ENCODE results near the gene SREBF2.
A peak's percentile ranks its signal among the peaks of the same experiment; 100 is the strongest.

SREBF2 gene

DNA sequence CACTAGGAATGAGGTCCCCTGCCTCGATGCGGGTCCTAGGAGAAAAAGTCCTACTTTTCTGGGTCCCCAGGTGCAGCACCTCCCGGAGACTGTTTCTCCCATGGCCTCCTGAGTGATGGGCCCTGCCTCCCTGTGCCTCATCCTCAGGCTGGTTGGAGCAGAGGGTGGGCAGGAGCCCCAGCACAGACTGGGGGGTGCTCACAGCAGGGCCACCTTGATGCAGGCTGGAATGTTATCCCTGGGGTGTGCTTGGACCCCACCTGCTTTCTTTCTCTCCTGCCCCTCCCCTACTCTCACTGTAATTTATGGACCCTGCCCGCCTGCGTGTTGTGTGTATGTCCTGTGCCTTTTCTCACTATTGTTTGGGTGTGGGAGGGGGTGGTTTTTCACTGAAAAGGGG lies 73.9 kb downstream of the SREBF2 start:
- ATAC-seq (ENCODE audit: low read depth) = no peak
- H3K4me1 Mint-ChIP-seq = peaks cover 20% of the 10 kb centered on the region
- H3K36me3 Mint-ChIP-seq = peaks cover 12% of the 10 kb centered on the region

GRCh38 chr22:41907436-41908401 lies 74.8 kb downstream of the SREBF2 start:
- Mint-ChIP-seq H3K4me1 (peaks cover 23% of the 10 kb centered on the region), H3K27me3 (peaks cover 5% of the 10 kb centered on the region), H3K36me3 (peaks cover 12% of the 10 kb centered on the region), H3K4me3 (no peak overlapping the region), H3K9me3 (no peaks in the 10 kb centered on the region), H3K27ac (peak overlapping the region; percentile 90)
- DNase-seq (ENCODE audit: low spot score in 2 of 2) = no peak
- no peak for ATAC-seq (ENCODE audit: low read depth)

More for the DNA sequence above, 73.9 kb downstream of the SREBF2 start:
- Mint-ChIP-seq H3K27ac (peak overlapping the region; percentile 41), H3K27me3 (peaks cover 3% of the 10 kb centered on the region), H3K9me3 (no peaks in the 10 kb centered on the region), H3K4me3 (no peak overlapping the region)
- no peak for DNase-seq (ENCODE audit: low spot score in 2 of 2)

DNA sequence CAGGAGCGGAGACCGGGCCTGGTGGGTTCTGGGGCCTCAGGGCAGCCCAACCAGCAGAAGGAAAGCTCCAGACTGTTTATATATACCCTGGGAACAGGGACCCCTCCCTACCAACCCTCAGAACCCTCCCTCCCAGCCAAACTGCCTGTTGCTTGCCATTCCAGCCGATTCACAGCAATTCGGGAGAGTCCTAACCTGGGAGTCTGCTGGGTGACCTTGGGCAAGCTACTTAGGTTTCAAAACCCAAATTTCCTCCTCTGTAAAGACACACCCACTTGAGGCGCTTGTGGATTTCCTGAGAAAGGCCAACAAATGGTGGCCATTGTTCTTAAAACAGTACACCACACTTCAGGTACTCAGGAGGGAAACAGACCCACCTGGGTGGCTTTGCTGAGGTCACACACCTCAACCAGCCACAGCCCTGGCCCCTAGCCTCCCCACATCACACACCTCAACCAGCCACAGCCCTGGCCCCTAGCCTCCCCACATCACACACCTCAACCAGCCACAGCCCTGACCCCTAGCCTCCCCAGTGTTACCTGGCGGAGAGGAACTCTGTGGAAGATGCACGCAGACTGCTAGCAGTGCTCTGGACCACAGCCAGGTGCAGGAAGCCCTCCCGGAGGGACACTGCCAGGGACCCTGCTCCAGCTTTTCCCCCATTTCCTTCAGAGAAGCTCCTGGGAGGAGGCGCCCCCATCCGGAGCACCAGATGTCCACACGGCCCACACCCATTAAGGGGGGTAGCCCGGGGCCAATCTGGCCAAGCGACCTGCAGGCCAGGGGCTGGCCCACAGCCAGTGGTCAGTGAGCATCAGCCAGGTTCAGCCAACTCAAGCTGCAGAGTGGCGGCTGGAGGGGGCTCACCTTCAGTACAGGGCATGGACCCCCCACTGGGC lies 75.8 kb downstream of the SREBF2 start:
- Mint-ChIP-seq H3K4me1 (peaks cover 31% of the 10 kb centered on the region), H3K9me3 (no peaks in the 10 kb centered on the region), H3K27me3 (peaks cover 10% of the 10 kb centered on the region), H3K4me3 (peak overlapping the region; percentile 58), H3K27ac (peak overlapping the region; percentile 90), H3K36me3 (peaks cover 12% of the 10 kb centered on the region)
- peak in 1 of 2 donors; percentile 33 for DNase-seq (ENCODE audit: low spot score in 2 of 2)
- ATAC-seq (ENCODE audit: low read depth) = peak; percentile 25

- peaks cover 8% of the 10 kb centered on the region for H3K36me3 Mint-ChIP-seq
- H3K27me3 Mint-ChIP-seq = peaks cover 10% of the 10 kb centered on the region
- ATAC-seq (ENCODE audit: low read depth) (no peak), DNase-seq (ENCODE audit: low spot score in 2 of 2) (peak in 1 of 2 donors; percentile 50)
- peak overlapping the region; percentile 90 for H3K27ac Mint-ChIP-seq
- no peaks in the 10 kb centered on the region for H3K9me3 Mint-ChIP-seq
- H3K4me3 Mint-ChIP-seq = peak overlapping the region; percentile 70
- peaks cover 31% of the 10 kb centered on the region for H3K4me1 Mint-ChIP-seq
These were observed 76.6 kb downstream of the SREBF2 start for GRCh38 chr22:41909310-41910049.

- ATAC-seq (ENCODE audit: low read depth) (peak; percentile 19), DNase-seq (ENCODE audit: low spot score in 2 of 2) (peak in 1 of 2 donors; percentile 66)
- Mint-ChIP-seq H3K36me3 (peaks cover 8% of the 10 kb centered on the region), H3K4me3 (peak overlapping the region; percentile 70), H3K27me3 (peaks cover 10% of the 10 kb centered on the region), H3K27ac (peak overlapping the region; percentile 86), H3K9me3 (no peaks in the 10 kb centered on the region), H3K4me1 (peaks cover 31% of the 10 kb centered on the region)
These were observed 77.4 kb downstream of the SREBF2 start for GRCh38 chr22:41910050-41911000.

- Mint-ChIP-seq H3K36me3 (peaks cover 3% of the 10 kb centered on the region), H3K27ac (peak overlapping the region; percentile 86), H3K9me3 (no peaks in the 10 kb centered on the region), H3K4me3 (peak overlapping the region; percentile 84), H3K27me3 (peaks cover 10% of the 10 kb centered on the region), H3K4me1 (peaks cover 36% of the 10 kb centered on the region)
- DNase-seq (ENCODE audit: low spot score in 2 of 2) = peak in 1 of 2 donors; percentile 64
- ATAC-seq (ENCODE audit: low read depth) = peak; percentile 29
These were observed 78.2 kb downstream of the SREBF2 start for GRCh38 chr22:41911001-41911611.

DNA sequence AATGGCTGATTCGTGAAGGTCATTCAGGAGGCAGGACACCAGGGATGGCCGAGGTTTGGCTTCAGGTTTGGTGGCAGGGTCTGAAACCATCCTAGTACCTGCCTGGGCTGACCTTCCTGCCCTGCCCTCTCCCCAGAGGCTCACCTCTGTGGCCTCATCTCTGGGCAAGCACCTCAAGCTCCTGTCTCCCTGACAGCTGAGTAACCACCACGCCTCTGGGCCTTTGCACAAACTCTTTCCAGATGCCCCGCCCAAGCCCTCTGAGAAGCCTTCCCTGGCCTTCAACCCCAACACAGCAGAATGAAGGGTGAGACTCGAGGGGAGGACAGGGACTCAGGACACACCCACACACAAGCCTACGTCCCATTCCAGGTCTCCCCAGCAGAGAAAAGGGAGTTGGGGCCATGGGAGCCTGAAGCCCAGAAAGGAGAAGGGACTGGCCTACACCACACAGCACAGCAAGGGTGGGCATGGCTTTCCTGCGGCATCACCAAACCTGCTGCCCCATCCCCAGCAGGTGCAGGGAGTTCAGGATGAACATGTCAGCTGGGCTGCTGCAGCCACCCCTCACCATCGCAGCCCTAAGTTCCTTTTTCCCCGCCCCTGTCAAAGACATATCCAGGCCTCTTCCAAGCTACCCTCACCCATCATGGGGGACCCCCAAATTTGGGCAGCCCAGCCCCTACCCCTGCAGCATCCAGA lies 79.6 kb downstream of the SREBF2 start:
- Mint-ChIP-seq H3K27ac (peak overlapping the region; percentile 86), H3K36me3 (peaks cover 2% of the 10 kb centered on the region)

DNA sequence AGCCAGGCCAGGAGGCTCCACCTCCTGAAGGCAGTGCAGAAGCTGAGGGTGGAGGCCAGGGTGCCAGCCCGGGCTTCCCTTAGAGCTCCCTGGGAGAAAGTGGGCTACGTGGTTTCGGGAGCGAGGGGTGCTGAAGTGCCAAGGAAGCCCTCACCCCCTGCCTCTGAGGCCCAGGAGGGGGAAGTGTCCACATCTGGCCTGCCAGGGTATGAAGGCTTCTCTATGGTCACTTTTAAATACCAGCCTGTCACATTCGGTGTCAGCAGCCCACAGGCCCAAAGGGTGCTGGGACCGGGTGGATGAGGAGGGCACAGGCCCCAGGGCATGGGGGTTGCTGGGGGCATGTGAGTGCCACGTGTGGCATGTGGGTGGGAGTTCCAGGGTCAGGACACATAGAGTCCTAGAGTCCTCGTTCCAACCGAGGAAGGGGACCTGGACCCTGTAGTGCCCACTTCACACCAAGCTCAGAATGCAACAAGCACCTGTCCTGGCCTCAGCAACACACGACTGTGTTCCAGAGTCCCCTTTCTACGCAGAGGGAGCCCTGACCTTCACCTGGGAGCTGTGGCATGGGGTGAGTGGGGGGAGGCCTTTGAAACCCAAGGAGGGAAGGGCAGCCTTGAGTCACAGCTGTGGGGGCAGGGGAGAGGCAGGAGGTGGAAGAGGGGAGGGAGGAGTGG lies 80.3 kb downstream of the SREBF2 start:
- peak overlapping the region; percentile 86 for H3K27ac Mint-ChIP-seq
- DNase-seq (ENCODE audit: low spot score in 2 of 2) = peak in 1 of 2 donors; percentile 27
- H3K4me1 Mint-ChIP-seq = peaks cover 47% of the 10 kb centered on the region
- peaks cover 1% of the 10 kb centered on the region for H3K36me3 Mint-ChIP-seq
- ATAC-seq (ENCODE audit: low read depth) = no peak
- H3K27me3 Mint-ChIP-seq = peaks cover 10% of the 10 kb centered on the region
- peak overlapping the region; percentile 81 for H3K4me3 Mint-ChIP-seq
- no peaks in the 10 kb centered on the region for H3K9me3 Mint-ChIP-seq

More for the DNA sequence above, 79.6 kb downstream of the SREBF2 start:
- Mint-ChIP-seq H3K4me1 (peaks cover 44% of the 10 kb centered on the region), H3K9me3 (no peaks in the 10 kb centered on the region), H3K27me3 (peaks cover 10% of the 10 kb centered on the region), H3K4me3 (peak overlapping the region; percentile 81)
- peak in 1 of 2 donors; percentile 27 for DNase-seq (ENCODE audit: low spot score in 2 of 2)
- no peak for ATAC-seq (ENCODE audit: low read depth)

DNA sequence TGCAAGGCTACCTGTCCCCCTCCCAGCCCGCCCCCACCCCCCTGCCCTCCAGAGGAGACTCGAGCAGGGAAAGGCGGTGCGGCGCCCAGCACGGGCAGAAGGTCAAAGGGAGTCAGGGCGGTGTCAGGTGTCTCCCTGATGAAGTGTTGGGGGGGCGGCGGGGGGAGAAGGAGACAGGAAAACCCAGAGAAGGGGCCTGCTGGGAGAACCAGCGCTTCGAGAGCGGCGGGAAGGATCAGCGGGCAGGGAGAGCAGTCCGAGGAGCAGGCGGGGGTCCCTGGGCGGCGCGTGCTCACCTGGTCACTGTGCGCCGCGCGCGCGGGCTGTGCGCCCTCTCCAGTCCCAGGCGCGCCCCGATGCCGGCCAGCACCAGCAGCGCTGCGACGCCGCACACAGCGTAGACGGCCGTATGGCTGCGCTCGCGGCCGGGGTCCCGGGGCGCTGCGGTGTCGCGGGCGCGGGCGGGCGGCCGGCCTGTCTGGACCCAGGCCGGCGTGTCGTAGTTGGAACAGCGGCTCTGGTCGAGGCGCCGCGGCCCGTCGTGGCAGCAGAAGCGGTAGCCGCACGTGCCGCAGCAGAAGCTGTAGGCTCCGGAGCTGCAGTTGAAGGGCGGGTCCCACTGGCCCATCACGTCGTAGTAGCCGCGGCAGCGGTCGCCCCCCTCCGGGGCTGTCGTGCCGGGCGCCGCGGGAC lies 81.1 kb downstream of the SREBF2 start:
- no peaks in the 10 kb centered on the region for H3K9me3 Mint-ChIP-seq
- peak overlapping the region; percentile 49 for H3K4me3 Mint-ChIP-seq
- H3K4me1 Mint-ChIP-seq = peaks cover 43% of the 10 kb centered on the region
- DNase-seq (ENCODE audit: low spot score in 2 of 2) (peak in 1 of 2 donors; percentile 57), ATAC-seq (ENCODE audit: low read depth) (peak; percentile 2)
- peak overlapping the region; percentile 86 for H3K27ac Mint-ChIP-seq
- H3K36me3 Mint-ChIP-seq = peaks cover 1% of the 10 kb centered on the region
- peaks cover 10% of the 10 kb centered on the region for H3K27me3 Mint-ChIP-seq

DNA sequence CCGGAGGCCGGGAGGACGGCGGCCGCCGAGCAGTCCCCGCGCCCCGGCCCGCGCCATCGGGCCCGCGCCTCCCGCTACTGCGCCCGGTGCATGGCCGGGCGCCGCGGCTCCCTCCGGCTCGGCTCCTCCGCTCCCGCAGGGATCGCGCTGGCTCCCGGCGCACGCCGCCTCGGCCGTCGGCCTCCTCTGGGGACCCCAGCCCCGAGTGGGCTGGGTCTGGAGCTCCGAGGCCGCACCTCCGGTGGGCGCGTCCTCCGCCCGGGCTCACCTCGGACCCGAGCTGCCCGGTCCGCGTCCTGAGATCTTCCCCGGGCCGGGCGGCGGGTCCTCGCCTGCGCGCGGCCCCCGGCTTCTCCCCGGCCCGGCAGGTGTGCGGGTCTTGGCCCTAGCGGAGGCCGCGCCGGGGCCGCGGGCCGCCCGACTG lies 81.7 kb downstream of the SREBF2 start:
- ATAC-seq (ENCODE audit: low read depth) (no peak), DNase-seq (ENCODE audit: low spot score in 2 of 2) (no peak)
- H3K4me3 Mint-ChIP-seq = no peak overlapping the region
- H3K4me1 Mint-ChIP-seq = peaks cover 38% of the 10 kb centered on the region
- no peak overlapping the region for H3K27ac Mint-ChIP-seq
- H3K9me3 Mint-ChIP-seq = no peaks in the 10 kb centered on the region
- no peaks in the 10 kb centered on the region for H3K36me3 Mint-ChIP-seq
- H3K27me3 Mint-ChIP-seq = peaks cover 10% of the 10 kb centered on the region

All from memory B cell (primary cell).